Hematopoietic multipotent progenitor cell (in vitro differentiated cells): ENCODE measurements around the gene PAK1IP1. TPM values are rescaled to one million over a fixed set of nuclear protein-coding genes. Genes with fewer than 3 reads are reported as not detected.
A peak's percentile ranks its signal among the peaks of the same experiment; 100 is the strongest.
"Not testable (repeated sequence)": the region's sequence is repeated elsewhere in the genome, so short reads cannot be mapped to it uniquely, and the experiment has no call there.

Experiments used
- DNase-seq, 3 donors: peaks; one replicate each; pipeline ENCODE4 v3.0.0-alpha.2; 2011 to 2015; ENCODE audit warnings: low read depth in 2 of 3, low spot score in 2 of 3
- small RNA-seq: library from RNA; depleted of rRNA; stranded (forward); fragments of <200 nt; gene quantifications from one replicate; pipeline ENCODE3, GENCODE V24; 2012
- total RNA-seq: library from RNA; depleted of rRNA; stranded (reverse); fragments of >200 nt; gene quantifications from one replicate; pipeline ENCODE4 v1.2.3, GENCODE V29; 2012

PAK1IP1 gene
- total RNA-seq, 1 donor = 4.0 TPM

DNA sequence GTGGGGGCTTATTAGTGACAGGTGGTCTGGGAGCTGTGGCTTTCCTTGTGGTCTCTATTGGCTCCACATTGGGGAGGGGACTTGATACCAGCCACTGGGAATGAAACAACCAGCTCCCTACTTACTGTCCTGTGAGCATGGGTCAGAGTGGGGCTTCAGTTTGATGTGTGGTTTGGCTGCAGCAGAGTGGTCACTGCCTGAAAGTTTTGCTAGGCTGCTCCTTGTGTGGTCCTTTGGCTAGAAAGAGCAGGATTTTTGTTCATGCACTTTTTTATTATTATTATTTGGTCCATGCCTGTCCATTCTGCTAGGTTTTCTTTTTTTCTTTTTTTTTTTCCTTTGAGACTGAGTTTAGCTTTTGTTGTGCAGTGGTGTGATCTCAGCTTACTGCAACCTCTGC lies 45.3 kb downstream of the PAK1IP1 start:
- DNase-seq = no peak

DNA sequence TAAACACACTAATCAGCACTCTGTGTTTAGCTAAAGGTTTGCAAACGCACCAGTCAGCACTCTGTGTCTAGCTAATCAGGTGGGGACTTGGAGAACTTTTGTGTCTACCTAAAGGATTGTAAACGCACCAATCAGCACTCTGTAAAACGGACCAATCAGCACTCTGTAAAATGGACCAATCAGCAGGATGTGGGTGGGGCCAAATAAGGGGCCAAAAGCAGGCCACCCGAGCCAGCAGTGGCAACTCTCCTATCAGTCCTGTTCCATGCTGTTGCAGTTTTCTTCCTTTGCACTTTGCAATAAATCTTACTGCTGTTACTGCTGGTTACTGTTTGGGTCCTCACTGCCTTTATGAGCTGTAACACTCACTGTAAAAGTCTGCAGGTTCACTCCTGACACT lies 46.9 kb downstream of the PAK1IP1 start:
- not testable (repeated sequence) for DNase-seq

GRCh38 chr6:10742251-10742650 lies 47.5 kb downstream of the PAK1IP1 start:
- no peak for DNase-seq

DNA sequence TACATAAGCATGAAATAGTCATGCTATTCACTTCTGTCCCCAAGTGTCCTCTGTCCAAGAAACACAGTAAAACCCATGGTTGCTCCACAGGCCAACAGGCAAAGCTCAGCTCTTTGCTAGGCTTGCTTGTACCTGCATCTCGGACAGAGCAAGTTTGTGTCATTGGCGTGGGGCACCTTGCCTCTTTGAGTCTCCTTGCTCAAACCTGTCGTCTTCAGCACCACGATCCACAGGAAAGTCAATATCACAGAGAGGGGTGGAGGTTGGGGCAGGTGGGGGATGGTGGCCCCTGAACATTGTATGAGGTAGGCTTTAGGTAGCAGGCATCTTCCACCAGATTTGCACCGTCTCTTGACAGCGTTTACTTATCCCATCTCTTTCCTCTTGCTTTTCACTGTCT lies 48.7 kb downstream of the PAK1IP1 start:
- no peak for DNase-seq

DNA sequence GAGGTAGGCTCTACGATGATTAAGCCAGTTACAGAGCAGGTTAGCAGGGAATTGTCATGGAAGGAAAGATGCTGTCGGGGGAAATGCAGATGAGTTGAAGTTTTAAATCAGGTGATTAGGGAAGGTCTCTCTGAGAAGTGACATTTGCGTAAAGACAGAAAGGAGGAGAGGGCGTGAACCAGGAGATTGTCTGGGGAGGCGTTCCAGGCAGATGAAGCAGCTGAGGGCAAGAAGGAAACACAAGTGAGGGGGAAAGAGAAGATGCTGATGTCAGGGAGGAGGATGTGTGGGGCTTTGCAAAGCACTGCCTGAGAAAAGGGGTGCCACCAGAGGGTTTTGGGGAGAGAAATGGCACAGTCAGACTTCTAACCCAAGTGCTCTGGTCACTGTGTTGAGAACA lies 50.3 kb downstream of the PAK1IP1 start:
- DNase-seq = no peak

DNA sequence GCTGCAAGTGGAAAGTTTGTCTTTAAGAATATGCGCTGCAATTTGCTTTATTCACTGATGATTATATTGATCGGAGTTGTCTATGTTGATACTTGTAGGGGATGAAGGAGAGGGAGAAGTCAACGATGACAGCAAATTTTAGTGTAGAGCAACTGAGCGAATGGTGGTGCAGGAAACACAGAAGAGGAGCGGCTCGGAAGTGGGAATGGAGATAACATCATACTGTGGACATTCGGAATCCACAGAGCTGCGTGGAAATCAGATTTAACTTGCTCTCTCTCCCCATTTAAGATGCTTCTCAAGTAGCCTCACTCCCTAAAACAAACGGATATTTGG lies 52.1 kb downstream of the PAK1IP1 start:
- peak in 1 of 3 donors; percentile 6 for DNase-seq

- DNase-seq = peak; percentile 97 to 98 (median 97)
These were observed 52.6 kb downstream of the PAK1IP1 start, which contains the start of gene TMEM14B for GRCh38 chr6:10747251-10747972. TSS of gene TMEM14B (plus strand) at chr6:10747805. CDS start at chr6:10749246, 1,441 bp downstream.

GRCh38 chr6:10749734-10750133 lies 55.0 kb downstream of the PAK1IP1 start:
- no peak for DNase-seq

- DNase-seq = not testable (repeated sequence)
These were observed 55.8 kb downstream of the PAK1IP1 start for GRCh38 chr6:10750568-10750967.

DNA sequence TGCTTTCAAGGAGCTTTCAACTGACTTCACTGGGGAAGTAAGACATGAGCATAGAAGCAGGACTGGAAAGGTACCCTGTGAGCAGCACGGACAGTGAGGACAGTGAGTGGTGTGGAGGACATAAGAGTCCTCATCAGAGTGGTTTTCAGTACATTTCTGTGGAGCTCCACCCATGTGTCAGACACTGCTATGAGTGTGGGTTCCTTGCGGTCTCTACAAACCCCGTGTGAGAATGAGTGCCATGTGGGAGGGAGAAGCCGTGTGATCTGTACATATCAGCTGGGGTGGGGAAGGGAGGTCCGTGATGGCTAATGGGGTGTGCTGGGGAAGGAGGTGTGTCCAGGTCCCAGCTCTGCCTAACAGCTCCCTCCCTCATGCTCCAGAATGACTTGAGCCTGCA lies 57.0 kb downstream of the PAK1IP1 start:
- DNase-seq = not testable (repeated sequence)

DNA sequence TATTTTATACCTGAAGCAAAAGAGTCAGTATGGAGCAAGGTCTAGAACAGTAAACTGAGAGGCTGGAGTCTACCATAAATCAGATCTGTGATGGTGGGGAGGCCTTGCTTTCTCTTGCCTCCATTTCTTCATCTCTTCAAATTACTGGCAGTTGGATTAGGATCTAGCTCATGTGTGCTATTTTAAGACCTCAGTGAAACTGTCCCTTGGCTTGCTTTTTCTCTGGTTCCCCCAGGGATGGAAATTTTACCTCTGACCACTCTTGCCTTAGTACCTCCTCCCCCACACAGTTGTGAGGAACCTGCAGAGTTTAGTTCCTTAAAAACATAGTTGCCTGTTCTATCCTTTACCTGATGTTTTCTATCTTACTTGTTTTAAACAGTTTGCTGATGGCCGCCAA lies 61.3 kb downstream of the PAK1IP1 start:
- no peak for DNase-seq

Small RNA genes within 50 kb of the gene (small RNA-seq; reads per million reads assigned to genes)
- not detected for gene RF00019
- gene RNA5SP203 = not detected

Other genes with a start within 250 kb of the PAK1IP1 start
- gene GCNT2, start 173.6 kb upstream of the PAK1IP1 start, total RNA-seq = 12.7 TPM
- not detected for gene C6orf52, start 356 bp upstream of the PAK1IP1 start, total RNA-seq
- gene TMEM14C, start 28.1 kb downstream of the PAK1IP1 start, total RNA-seq = 116 TPM
- gene TMEM14B, start 52.8 kb downstream of the PAK1IP1 start, total RNA-seq = 42.3 TPM
- 0.27 TPM for gene MAK, start 143.6 kb downstream of the PAK1IP1 start, total RNA-seq
- not detected for gene GCM2, start 187.1 kb downstream of the PAK1IP1 start, total RNA-seq
- under 0.01 TPM for gene SYCP2L, start 192.1 kb downstream of the PAK1IP1 start, total RNA-seq